ENCODE measurements around the gene DPEP1.

DNA sequence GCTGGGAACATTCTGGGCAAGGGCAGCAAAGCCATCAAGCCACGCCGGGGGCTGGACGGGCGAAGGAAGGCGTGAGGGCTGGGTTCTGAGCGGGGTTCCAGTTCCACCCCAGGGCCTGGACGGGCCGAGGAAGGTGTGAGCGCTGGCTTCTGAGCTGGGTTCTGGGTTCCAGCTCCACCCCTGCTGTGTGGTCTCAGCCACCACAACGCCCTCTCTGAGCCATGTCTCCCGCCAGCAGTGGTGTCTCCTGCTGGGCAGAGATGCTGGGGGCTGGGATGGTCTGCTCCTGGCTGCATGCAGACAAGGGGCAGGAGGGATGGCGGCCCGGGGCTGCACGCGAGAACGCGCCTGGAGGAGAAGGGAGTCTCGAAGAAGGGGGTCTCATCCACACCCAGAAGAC lies 41.8 kb upstream of the DPEP1 start:
- TF ChIP-seq, protein P1, sequence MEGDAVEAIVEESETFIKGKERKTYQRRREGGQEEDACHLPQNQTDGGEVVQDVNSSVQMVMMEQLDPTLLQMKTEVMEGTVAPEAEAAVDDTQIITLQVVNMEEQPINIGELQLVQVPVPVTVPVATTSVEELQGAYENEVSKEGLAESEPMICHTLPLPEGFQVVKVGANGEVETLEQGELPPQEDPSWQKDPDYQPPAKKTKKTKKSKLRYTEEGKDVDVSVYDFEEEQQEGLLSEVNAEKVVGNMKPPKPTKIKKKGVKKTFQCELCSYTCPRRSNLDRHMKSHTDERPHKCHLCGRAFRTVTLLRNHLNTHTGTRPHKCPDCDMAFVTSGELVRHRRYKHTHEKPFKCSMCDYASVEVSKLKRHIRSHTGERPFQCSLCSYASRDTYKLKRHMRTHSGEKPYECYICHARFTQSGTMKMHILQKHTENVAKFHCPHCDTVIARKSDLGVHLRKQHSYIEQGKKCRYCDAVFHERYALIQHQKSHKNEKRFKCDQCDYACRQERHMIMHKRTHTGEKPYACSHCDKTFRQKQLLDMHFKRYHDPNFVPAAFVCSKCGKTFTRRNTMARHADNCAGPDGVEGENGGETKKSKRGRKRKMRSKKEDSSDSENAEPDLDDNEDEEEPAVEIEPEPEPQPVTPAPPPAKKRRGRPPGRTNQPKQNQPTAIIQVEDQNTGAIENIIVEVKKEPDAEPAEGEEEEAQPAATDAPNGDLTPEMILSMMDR (conservative IDR thresholded peaks at IDR 0.05; ENCODE audit: low read length), result no peak
- TF ChIP-seq EZH2phosphoT487 (IDR thresholded peaks at IDR 0.05; ENCODE audit: borderline replicate concordance), result no peak
